ENCODE data around the gene GTF2A2. TPM values are rescaled to one million over a fixed set of nuclear protein-coding genes. Genes with fewer than 3 reads are reported as not detected.

Gene GTF2A2
- total RNA-seq, 1 donor from 2014 or later, result 109 TPM

DNA sequence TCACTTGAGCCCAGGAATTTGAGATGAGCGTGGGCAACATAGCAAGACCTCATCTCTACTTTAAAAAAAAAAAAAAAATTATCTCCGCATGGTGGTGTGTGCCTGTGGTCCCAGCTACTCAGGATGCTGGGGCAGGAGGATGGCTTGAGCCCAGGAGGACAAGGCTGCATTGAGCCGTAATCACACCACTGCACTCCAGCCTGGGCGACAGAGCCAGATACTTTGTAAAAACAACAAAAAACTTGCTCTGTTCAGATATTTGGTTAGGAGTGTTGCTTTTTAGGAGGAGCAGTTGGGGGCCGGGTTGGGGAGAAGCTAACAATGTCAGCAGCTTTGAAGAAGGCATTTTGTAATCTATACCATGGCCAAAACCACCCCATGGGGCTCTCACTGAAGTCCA lies 41.7 kb downstream of the GTF2A2 start:
- H3K27me3 Mint-ChIP-seq, result no peaks in the 10 kb centered on the region
- H3K9me3 Mint-ChIP-seq (ENCODE audit: low read depth), result peaks cover 4% of the 10 kb centered on the region
- peaks cover 2% of the 10 kb centered on the region for H3K36me3 Mint-ChIP-seq (ENCODE audit: insufficient read depth)
- no peak overlapping the region for H3K27ac Mint-ChIP-seq
- H3K4me3 Mint-ChIP-seq (ENCODE audit: low read depth), result no peak overlapping the region
- H3K4me1 Mint-ChIP-seq (ENCODE audit: low read depth), result peaks cover 28% of the 10 kb centered on the region
- no peak for TF ChIP-seq CTCF (IDR thresholded peaks at IDR 0.05; ENCODE audit: unreplicated experiment)
- DNase-seq (ENCODE audit: low spot score, unreplicated experiment), result no peak

GRCh38 chr15:59614153-59614552 lies 43.2 kb downstream of the GTF2A2 start:
- Mint-ChIP-seq H3K27me3 (no peaks in the 10 kb centered on the region), H3K4me1 (ENCODE audit: low read depth) (peaks cover 28% of the 10 kb centered on the region), H3K27ac (no peak overlapping the region), H3K9me3 (ENCODE audit: low read depth) (peaks cover 7% of the 10 kb centered on the region), H3K36me3 (ENCODE audit: insufficient read depth) (peaks cover 2% of the 10 kb centered on the region), H3K4me3 (ENCODE audit: low read depth) (no peak overlapping the region)
- TF ChIP-seq CTCF (IDR thresholded peaks at IDR 0.05; ENCODE audit: unreplicated experiment), result no peak
- no peak for DNase-seq (ENCODE audit: low spot score, unreplicated experiment)

DNA sequence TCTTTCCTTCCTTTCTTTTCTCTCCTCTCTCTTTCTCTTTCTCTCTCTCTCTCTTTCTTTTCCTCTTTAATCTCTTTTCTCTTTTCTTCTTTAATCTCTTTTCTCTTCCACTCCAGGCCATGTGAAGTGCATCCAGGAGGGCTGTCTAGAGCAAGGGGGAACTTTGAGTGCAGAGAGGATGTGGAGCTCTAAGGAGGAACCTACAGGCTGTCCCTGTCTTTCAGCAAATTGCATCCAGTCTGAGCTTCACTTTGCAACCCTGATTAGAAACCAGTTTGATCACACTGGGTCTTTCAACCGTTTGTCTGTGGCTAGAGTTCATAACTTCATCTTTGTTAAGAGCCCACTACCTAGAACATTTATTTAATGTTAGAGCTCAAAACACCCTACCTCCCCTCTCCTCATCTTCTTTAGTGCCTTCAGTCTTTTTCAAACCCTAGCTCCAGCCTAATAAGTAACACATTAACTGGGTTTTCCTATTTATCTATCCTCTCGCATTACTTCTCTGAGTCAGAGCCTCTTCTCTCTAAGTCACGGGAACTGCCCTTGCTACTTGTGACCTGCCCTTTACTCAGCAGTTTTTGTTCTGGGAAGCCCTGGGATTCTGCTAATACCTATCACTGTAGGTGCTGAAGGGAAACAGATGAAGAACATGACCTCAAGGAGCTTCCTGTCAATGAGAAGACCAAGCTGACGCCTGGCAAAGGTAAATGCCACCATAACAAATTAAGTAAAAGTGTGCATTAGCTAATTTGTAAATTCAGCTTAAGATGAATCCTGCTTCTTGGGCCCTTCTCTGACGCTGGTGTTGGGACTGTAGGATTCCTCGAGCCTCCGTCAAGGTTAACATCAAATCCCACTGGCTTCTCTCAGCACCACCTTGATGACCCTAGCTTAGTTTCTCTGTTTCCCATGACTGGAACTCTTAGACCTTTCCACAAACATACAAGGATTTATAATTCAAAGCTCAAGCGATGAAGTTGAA lies 45.7 kb downstream of the GTF2A2 start, which contains the start of gene GCNT3:
GCNT3 (plus strand) TSS at position 508 of the 985 bp plus-strand sequence. CDS start 6,456 bp downstream, outside the sequence.
- Mint-ChIP-seq H3K4me3 (ENCODE audit: low read depth) (peak within 1 kb of the TSS; percentile 38), H3K9me3 (ENCODE audit: low read depth) (peaks cover 7% of the 10 kb centered on the region), H3K27me3 (no peaks in the 10 kb centered on the region), H3K27ac (peak within 1 kb of the TSS; percentile 75), H3K36me3 (ENCODE audit: insufficient read depth) (peaks cover 2% of the 10 kb centered on the region), H3K4me1 (ENCODE audit: low read depth) (peaks cover 23% of the 10 kb centered on the region)
- TF ChIP-seq CTCF (IDR thresholded peaks at IDR 0.05; ENCODE audit: unreplicated experiment), result no peak
- DNase-seq (ENCODE audit: low spot score, unreplicated experiment), result no peak

GRCh38 chr15:59609730-59610712 lies 47.3 kb downstream of the GTF2A2 start:
- peaks cover 9% of the 10 kb centered on the region for H3K9me3 Mint-ChIP-seq (ENCODE audit: low read depth)
- H3K4me1 Mint-ChIP-seq (ENCODE audit: low read depth), result peaks cover 17% of the 10 kb centered on the region
- H3K27me3 Mint-ChIP-seq, result no peaks in the 10 kb centered on the region
- H3K36me3 Mint-ChIP-seq (ENCODE audit: insufficient read depth), result peaks cover 2% of the 10 kb centered on the region
- H3K4me3 Mint-ChIP-seq (ENCODE audit: low read depth), result no peak overlapping the region
- no peak for TF ChIP-seq CTCF (IDR thresholded peaks at IDR 0.05; ENCODE audit: unreplicated experiment)
- no peak for DNase-seq (ENCODE audit: low spot score, unreplicated experiment)
- H3K27ac Mint-ChIP-seq, result no peak overlapping the region

GRCh38 chr15:59605994-59606393 lies 51.3 kb downstream of the GTF2A2 start:
- H3K27ac Mint-ChIP-seq, result no peak overlapping the region
- DNase-seq (ENCODE audit: low spot score, unreplicated experiment), result no peak
- H3K4me3 Mint-ChIP-seq (ENCODE audit: low read depth), result no peak overlapping the region
- H3K4me1 Mint-ChIP-seq (ENCODE audit: low read depth), result no peaks in the 10 kb centered on the region
- peaks cover 32% of the 10 kb centered on the region for H3K9me3 Mint-ChIP-seq (ENCODE audit: low read depth)
- no peaks in the 10 kb centered on the region for H3K27me3 Mint-ChIP-seq
- TF ChIP-seq CTCF (IDR thresholded peaks at IDR 0.05; ENCODE audit: unreplicated experiment), result no peak
- H3K36me3 Mint-ChIP-seq (ENCODE audit: insufficient read depth), result peaks cover 2% of the 10 kb centered on the region
